Forelimb muscle (tissue), 1 donor: Measurements from ENCODE around the gene ECSIT. TPM values are rescaled to one million over a fixed set of nuclear protein-coding genes. Genes with fewer than 3 reads are reported as not detected.
"Not testable (repeated sequence)": the region's sequence is repeated elsewhere in the genome, so short reads cannot be mapped to it uniquely, and the experiment has no call there.

Source experiments
- DNase-seq: peaks from one replicate; pipeline ENCODE4 v3.0.0-alpha.2; 2013; ENCODE audit warnings: low read depth
- polyA plus RNA-seq: library from polyadenylated mRNA; unstranded; fragments of 120-200 nt; gene quantifications from one replicate; pipeline ENCODE4 v1.2.1, GENCODE V29; 2013; ENCODE audit not compliant: insufficient read length

The ECSIT gene
- polyA plus RNA-seq, 1 donor: 38.2 TPM

DNA sequence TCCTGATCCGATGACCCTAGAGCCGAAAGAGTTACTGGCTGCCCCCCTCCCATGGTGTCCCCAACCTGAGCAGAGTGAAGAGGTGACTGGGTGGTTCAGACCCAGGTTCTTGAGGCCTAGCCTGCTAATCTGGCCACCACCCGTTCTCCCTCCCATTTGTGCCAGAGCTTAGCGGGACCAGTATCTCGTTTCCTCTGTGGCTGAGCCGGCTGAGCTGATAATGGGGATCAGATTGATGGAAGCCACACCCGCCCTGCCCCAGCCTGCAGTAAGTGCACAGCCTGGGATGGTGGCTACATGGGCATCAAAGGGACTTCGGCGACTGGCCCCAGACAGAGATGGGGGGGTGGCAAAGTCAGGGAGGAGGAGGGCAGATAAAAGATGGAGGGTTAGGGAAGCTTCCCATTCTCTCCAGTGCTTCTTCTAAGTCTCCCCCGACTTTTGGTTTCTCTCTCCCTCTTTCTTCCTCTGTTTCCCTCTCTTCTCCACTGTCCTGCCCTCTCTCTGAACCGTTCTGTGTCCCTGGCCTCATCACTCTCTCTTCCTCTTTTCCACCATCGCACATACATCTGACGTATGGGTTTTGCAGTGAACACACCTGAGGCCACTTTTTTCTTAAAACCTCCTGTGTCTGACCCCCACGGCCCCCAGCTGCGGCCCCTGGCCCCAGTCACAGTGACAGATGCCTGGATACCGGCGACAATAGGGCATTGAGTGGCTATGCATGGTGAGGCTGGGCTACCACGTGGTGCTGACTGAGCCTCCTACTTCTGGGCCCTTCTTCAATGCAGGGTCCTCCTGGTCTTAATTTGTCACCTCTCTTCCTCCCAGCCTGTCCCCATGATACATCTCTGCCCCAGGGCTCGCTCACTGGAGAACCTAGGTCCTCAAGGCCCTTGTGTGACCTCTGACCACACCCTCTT is 50.5 kb downstream of the ECSIT start:
- DNase-seq: no peak

DNA sequence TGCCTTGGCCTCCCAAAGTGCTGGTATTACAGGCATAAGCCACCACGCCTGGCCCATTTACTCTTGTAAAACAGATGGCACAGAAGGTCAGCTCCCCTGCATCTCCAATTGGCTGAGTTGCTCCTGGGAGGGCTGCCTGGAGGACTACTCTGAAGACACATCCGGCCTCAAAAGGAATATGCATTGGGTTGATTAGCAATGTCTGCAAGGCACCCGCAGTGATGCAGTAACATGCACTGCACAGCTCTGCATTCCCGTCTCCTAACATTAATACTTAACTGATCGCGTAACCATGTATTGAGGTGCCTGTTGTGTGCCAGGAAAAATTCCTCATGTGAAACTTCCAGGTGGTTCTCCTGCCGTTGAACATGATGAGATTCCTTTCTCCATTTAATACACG is 53.1 kb downstream of the ECSIT start:
- DNase-seq: no peak

DNA sequence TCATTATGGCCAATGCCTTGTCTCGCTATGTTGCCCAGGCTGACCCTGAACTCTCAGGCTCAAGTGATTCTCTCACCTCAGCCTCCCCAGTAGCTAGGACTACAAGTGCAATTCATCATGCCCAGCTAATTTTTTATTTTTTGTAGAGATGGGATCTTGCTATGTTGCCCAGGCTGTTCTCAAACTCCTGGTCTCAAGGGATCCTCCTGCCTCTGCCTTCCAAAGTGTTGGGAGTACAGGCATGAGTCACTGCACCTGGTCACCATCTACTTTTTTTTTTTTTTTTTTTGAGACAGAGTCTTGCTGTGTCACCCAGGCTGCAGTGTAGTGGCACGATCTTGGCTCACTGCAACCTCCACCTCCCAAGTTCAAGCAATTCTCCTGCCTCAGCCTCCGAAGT is 53.6 kb downstream of the ECSIT start:
- DNase-seq: not testable (repeated sequence)

DNA sequence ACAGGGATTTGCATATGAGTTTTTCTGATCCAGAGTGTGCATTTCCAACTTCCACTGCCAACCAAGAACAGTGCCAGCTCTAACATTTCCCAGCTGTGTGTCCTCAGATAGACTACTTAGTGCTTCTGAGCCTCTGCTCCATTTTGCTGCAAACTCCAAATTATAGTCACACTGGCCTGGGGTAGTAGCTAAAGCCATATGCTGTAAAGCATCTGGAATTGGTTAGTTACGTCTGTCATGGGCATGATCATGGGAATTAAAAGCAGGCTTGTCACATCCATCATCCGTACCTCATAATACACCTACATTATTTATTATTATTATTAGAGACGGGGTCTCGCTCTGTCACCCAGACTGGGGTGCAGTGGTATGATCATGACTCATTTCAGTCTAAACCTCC is 55.2 kb downstream of the ECSIT start:
- DNase-seq: no peak

DNA sequence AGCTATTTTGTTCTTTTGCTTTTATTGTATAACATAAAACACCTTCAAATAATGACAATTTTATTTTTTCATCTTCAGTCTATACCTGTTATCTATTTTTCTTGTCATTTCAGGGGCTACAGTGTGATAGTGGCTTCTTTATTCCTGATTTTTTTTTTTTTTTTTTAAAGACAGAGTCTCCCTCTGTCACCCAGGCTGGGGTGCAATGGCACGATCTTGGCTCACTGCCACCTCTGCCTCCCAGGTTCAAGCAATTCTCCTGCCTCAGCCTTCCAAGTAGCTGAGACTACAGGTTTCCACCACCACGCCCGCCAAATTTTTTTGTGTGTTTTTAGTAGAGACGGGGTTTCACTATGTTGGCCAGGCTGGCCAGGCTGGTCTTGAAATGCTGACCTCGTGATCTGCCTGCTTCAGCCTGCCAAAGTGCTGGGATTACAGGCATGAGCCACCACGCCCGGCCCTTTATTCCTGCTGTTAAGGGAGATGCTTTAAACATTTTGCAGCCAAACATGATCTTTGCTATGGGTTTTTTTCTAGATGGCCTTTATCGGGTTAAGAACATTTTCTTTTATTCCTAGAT is 60.6 kb downstream of the ECSIT start:
- DNase-seq: not testable (repeated sequence)

DNA sequence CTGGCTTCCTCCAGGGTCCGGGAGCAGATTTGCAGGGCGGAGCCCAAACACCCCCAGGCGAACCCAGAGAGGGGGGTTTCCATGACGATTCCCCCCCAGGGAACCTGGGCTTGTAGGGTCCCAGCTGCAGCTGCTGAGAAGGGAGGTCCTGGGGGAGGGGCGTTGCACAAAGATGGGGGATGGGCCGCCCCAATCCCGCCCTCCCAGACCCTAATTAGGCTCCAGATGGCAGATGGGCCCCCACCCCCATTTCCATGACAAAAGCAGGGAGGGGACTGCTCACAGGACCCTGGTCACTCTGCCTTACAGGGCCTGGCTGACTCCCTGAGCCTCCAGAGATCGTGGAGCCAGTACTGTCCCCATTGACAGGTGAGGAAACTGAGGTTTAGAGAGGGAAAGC is 63.3 kb downstream of the ECSIT start:
- DNase-seq: no peak

DNA sequence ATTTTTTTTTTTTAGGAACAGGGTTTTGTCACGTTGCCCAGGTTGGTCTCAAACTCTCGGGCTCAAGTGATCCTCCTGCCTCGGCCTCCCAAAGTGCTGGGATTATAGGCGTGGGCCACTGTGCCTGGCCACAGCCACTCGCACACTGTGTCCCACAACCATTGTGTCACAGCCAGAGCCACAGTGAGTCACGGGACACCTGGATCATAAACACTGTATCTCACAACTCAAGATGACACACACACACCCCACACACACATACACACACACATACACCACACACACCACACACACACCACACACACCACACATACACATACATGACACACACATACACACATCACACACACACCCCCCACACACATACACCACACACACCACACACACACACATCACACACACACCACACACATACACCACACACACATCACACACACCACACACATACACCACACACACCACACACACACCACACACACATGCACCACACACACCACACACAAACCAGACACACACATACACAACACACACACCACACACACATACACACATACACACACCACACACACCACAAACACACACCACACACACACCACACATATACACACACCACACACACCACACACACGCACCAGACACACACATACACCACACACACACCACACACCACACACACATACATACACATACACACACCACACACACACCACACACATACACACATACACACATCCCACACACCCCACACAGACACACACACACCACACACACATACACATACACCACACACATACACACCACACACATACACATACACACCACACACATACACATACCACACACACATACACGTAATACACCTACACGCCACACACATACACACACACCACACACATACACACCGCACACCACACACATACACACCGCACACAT is 64.3 kb downstream of the ECSIT start:
- no peak for DNase-seq

DNA sequence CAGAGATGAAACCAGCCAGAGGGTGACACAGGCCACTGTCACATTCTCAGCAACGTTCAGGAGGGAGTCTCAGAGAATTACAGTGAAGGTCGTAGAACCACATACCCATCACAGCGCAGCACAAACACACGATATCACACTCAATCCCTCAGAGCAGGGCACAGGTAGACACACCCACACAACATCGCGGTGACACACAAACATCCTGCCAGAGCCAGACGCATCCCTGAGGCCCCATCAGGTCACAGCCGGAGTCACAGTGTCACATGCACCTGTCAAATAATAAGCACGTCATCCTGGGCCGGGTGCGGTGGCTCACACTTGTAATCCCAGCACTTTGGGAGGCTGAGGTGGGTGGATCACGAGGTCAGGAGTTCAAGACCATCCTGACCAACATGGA is 65.5 kb downstream of the ECSIT start:
- no peak for DNase-seq

DNA sequence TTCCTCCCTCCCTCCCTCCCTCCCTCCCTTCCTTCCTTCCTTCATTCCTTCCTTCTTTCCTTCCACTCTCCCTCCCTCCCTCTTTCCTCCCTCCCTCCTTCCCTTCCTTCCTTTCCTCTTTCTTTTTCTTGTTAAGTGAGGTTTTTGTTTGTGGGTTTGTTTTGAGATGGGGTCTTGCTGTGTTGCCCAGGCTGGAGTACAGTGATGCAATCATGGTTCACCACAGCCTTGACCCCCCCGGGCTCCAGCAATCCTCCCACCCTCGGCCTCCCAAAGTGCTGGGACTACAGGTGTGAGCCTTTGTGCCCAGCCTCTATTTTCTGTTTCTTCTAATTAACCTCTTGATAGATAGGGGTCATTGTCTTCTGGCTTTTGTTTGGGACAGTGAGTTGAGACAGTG is 67.5 kb downstream of the ECSIT start:
- no peak for DNase-seq

DNA sequence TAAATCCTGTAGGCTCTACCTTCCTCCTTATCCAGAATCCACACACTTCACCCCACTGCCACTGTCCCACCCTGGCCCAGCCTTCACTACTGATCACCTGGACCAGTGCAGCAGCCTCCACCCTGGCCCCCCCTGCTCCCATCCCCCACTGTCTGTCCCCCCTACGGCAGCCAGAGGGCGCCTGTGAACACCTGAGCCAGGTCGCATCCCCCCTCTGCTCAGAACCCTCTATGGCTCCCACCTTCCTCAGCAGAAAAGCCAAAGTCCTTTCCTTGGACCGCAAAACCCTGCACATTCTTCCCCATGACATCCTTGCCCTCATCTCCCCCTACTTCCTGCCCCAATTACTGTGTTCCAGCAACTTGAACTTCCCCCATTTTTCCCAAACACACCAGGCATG is 68.7 kb downstream of the ECSIT start:
- DNase-seq: no peak

DNA sequence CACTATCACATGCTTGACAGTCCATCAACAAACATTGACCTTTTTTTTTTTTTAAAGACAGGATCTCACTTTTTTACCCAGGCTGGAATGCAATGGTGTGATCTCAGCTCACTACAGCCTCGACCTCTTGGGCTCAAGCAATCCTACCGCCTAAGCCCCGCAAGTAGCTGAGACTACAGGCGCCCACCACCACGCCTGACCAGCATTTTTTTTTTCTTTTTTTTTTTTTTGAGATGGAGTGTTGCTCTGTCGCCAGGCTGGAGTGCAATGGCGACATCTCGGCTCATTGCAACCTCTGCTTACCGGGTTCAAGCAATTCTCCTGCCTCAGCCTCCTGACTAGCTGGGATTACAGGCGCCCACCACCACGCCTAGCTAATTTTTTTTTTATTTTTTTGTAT is 70.0 kb downstream of the ECSIT start:
- not testable (repeated sequence) for DNase-seq

DNA sequence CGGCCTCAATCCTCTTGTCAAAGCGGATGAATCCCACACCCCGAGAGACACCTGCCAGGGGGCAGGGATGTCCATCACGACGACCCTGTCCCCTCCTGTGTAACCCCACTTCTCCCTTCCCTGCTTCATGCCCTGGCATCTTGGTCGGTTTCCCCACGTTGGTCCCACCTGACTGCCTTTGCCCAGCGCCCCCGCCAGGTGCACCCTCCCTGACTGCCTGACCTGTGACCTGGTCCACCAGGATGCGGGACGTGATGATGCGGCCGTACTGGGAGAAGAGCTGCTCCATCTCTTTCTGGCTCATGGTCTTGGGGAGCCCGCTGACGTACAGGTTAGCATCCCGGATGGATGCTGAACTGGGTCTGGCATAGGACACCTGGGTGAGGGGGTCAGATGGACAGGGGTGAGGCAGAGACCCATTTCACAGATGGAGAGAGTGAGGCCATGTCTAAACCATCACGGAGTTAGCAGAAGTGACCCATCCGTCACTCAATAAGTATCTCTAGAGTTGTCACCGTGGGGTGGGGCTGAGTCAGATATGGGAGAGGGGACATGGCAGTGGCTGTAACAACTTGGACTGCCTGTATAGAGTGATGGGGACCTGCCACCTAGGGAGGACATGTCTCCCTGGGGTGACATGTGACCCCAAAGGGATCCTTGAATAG is 70.6 kb downstream of the ECSIT start:
- no peak for DNase-seq

DNA sequence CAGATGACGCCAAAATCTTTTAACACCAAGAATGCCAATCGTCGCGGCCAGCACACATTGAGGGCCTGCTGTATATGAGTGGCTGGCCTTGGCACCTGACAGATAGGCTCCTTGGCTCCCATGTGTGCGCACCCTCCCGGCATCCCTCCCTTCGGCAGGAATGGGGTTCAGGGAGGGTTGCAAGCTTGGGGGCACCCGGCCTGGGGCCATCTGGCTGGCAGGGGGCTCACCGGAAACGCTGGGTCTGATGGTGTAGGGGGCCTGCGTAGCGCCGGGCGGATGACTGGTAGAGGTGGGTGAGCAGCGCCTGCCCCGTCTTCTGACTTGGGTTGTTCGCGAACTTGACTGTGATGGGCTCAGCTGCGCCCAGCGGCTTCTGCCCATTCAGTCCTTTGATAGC is 71.1 kb downstream of the ECSIT start:
- no peak for DNase-seq

DNA sequence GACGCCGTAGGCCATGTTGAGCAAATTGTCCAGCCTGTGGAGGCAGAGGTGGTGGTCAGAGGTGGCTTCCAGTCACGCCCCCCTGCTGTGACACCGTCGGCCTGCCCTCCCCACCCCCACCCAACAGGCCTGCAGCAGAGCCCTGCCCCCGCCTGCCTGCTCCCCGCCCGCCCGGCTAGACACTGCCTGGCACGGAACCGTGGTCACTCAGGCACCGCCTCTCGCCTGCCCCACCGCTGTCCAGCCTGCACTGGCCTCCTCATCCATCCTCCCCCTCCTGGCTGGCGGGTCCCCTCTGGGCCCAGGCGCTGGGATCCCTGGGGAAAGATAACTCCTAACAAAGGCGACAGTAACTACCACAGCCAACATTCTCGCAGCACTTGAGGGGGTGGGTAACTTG is 71.8 kb downstream of the ECSIT start:
- no peak for DNase-seq

DNA sequence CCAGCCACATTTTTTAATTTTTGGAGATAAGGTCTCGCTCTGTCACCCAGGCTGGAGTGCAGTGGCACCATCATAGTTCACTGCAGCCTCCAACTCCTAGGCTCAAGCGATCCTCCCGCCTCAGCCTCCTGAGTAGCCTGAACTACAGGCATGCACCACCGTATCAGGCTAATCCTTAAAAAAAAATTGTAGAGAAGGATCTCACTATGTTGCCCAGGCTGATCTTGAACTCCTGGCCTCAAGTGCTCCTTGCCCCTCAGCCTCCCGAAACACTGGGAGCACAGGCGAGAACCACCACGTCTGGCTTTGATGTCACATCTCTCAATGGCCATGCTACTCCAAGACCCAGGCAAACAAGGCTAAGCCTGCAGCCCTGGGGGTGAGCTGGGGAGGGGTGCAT is 72.3 kb downstream of the ECSIT start:
- DNase-seq: no peak

Other genes with a start within 250 kb of the ECSIT start
- gene TSPAN16, start 233.0 kb downstream of the ECSIT start, polyA plus RNA-seq: not detected
- 5.2 TPM for gene RAB3D, start 189.5 kb downstream of the ECSIT start, polyA plus RNA-seq
- gene TMEM205, start 182.9 kb downstream of the ECSIT start, polyA plus RNA-seq: 44.9 TPM
- gene CCDC159, start 182.6 kb downstream of the ECSIT start, polyA plus RNA-seq: 7.6 TPM
- 11.3 TPM for gene PLPPR2, start 173.7 kb downstream of the ECSIT start, polyA plus RNA-seq
- 1.3 TPM for gene SWSAP1, start 154.5 kb downstream of the ECSIT start, polyA plus RNA-seq
- gene EPOR, start 144.8 kb downstream of the ECSIT start, polyA plus RNA-seq: 2.9 TPM
- 0.40 TPM for gene RGL3, start 109.8 kb downstream of the ECSIT start, polyA plus RNA-seq
- gene ODAD3, start 94.0 kb downstream of the ECSIT start, polyA plus RNA-seq: 0.20 TPM
- 158 TPM for gene PRKCSH, start 93.5 kb downstream of the ECSIT start, polyA plus RNA-seq
- 0.04 TPM for gene ELAVL3, start 48.1 kb downstream of the ECSIT start, polyA plus RNA-seq
- 6.0 TPM for gene ZNF653, start 23.3 kb downstream of the ECSIT start, polyA plus RNA-seq
- 179 TPM for gene CNN1, start 9.7 kb upstream of the ECSIT start, polyA plus RNA-seq
- gene ELOF1, start 30.1 kb upstream of the ECSIT start, polyA plus RNA-seq: 31.8 TPM
- 1.1 TPM for gene ACP5, start 48.5 kb upstream of the ECSIT start, polyA plus RNA-seq
- gene ZNF627, start 68.3 kb upstream of the ECSIT start, polyA plus RNA-seq: 11.7 TPM
- 3.5 TPM for gene ZNF823, start 209.8 kb upstream of the ECSIT start, polyA plus RNA-seq
- 5.3 TPM for gene ZNF441, start 237.9 kb upstream of the ECSIT start, polyA plus RNA-seq